Renal pelvis (tissue), 4 donors: ENCODE data around the gene LRRC4C. TPM values are rescaled to one million over a fixed set of nuclear protein-coding genes. Genes with fewer than 3 reads are reported as not detected.
A peak's percentile ranks its signal among the peaks of the same experiment; 100 is the strongest.

Experiments used
- DNase-seq: peaks from one replicate; pipeline ENCODE4 v3.0.0-alpha.2; 2013
- polyA plus RNA-seq, 3 donors: library from polyadenylated mRNA; unstranded; fragments of 120-200 nt; gene quantifications; one replicate each; pipeline ENCODE4 v1.2.1, GENCODE V29; 2013; ENCODE audit not compliant: insufficient read length in 3 of 3

LRRC4C gene
- polyA plus RNA-seq, 3 donors: 13.1 to 13.8 (median 13.3) TPM

GRCh38 chr11:40517122-40517521 is 942.3 kb downstream of the LRRC4C start:
- no peak for DNase-seq

- peak; percentile 44 for DNase-seq
Measured at GRCh38 chr11:40514124-40514523, 945.3 kb downstream of the LRRC4C start.

GRCh38 chr11:40513281-40513680 is 946.2 kb downstream of the LRRC4C start:
- DNase-seq: no peak

- no peak for DNase-seq
Measured at GRCh38 chr11:40508303-40508702, 951.1 kb downstream of the LRRC4C start.

GRCh38 chr11:40506226-40506625 is 953.2 kb downstream of the LRRC4C start:
- DNase-seq: no peak

GRCh38 chr11:40491341-40491740 is 968.1 kb downstream of the LRRC4C start:
- DNase-seq: no peak

GRCh38 chr11:40467771-40468170 is 991.7 kb downstream of the LRRC4C start:
- no peak for DNase-seq

GRCh38 chr11:40445391-40445790 is 1014.1 kb downstream of the LRRC4C start:
- no peak for DNase-seq

GRCh38 chr11:40444151-40444550 is 1015.3 kb downstream of the LRRC4C start:
- DNase-seq: no peak

- DNase-seq: no peak
Measured at GRCh38 chr11:40435344-40435743, 1024.1 kb downstream of the LRRC4C start.

GRCh38 chr11:40434926-40435325 is 1024.5 kb downstream of the LRRC4C start:
- DNase-seq: no peak

GRCh38 chr11:40432358-40432757 is 1027.1 kb downstream of the LRRC4C start:
- no peak for DNase-seq

GRCh38 chr11:40425168-40425567 is 1034.3 kb downstream of the LRRC4C start:
- DNase-seq: no peak

- DNase-seq: no peak
Measured at GRCh38 chr11:40421208-40421981, 1038.1 kb downstream of the LRRC4C start.

GRCh38 chr11:40417627-40418026 is 1041.8 kb downstream of the LRRC4C start:
- DNase-seq: no peak

GRCh38 chr11:40407355-40407754 is 1052.1 kb downstream of the LRRC4C start:
- DNase-seq: no peak

GRCh38 chr11:40405614-40406013 is 1053.8 kb downstream of the LRRC4C start:
- no peak for DNase-seq

- DNase-seq: no peak
Measured at GRCh38 chr11:40403321-40403720, 1056.1 kb downstream of the LRRC4C start.

GRCh38 chr11:40401132-40401853 is 1058.2 kb downstream of the LRRC4C start:
- DNase-seq: no peak

GRCh38 chr11:40397141-40397540 is 1062.3 kb downstream of the LRRC4C start:
- no peak for DNase-seq

GRCh38 chr11:40393511-40393910 is 1065.9 kb downstream of the LRRC4C start:
- DNase-seq: no peak

- no peak for DNase-seq
Measured at GRCh38 chr11:40391679-40392078, 1067.8 kb downstream of the LRRC4C start.

- no peak for DNase-seq
Measured at GRCh38 chr11:40388097-40388818, 1071.2 kb downstream of the LRRC4C start.
